HG02610 (cell line): ENCODE results near the gene DCAF6.
"Not testable (repeated sequence)": the region's sequence is repeated elsewhere in the genome, so short reads cannot be mapped to it uniquely, and the experiment has no call there.

ENCODE experiments used
- ATAC-seq: cut with Tn5 transposase; IDR thresholded peaks from one replicate; pipeline ENCODE4 v1.9.1; 2021; ENCODE audit warnings: mild to moderate bottlenecking, moderate library complexity; ENCODE audit not compliant: unreplicated experiment

DCAF6 gene

GRCh38 chr1:167923324-167924056, 13.0 kb upstream of the DCAF6 start:
- ATAC-seq, result no peak

GRCh38 chr1:167924102-167924501, 12.4 kb upstream of the DCAF6 start:
- no peak for ATAC-seq

- ATAC-seq, result no peak
Measured at GRCh38 chr1:167924543-167925231, 11.8 kb upstream of the DCAF6 start.

GRCh38 chr1:167926486-167926997, 9.9 kb upstream of the DCAF6 start:
- ATAC-seq, result no peak

GRCh38 chr1:167927046-167927754, 9.3 kb upstream of the DCAF6 start:
- ATAC-seq, result no peak

- no peak for ATAC-seq
Measured at GRCh38 chr1:167928457-167928852, 8.0 kb upstream of the DCAF6 start.

- ATAC-seq, result not testable (repeated sequence)
Measured at GRCh38 chr1:167928919-167929318, 7.6 kb upstream of the DCAF6 start.

- no peak for ATAC-seq
Measured at GRCh38 chr1:167929725-167930124, 6.8 kb upstream of the DCAF6 start.

GRCh38 chr1:167933788-167934187, 2.7 kb upstream of the DCAF6 start:
- ATAC-seq, result no peak

GRCh38 chr1:167934426-167935215, 1.9 kb upstream of the DCAF6 start:
- no peak for ATAC-seq

- peak; percentile 1 for ATAC-seq
Measured at GRCh38 chr1:167935216-167936067, 1.0 kb upstream of the DCAF6 start.

- ATAC-seq, result peak; percentile 4
Measured at GRCh38 chr1:167936930-167937708, 636 bp downstream of the DCAF6 start, which contains the start of gene MPC2. TSS of gene MPC2 (minus strand) at chr1:167937072. CDS start at chr1:167935841, 1,231 bp downstream.

- no peak for ATAC-seq
Measured at GRCh38 chr1:167937709-167938010, 1.2 kb downstream of the DCAF6 start.

- no peak for ATAC-seq
Measured at GRCh38 chr1:167938080-167938636, 1.7 kb downstream of the DCAF6 start.

- ATAC-seq, result no peak
Measured at GRCh38 chr1:167940264-167940663, 3.8 kb downstream of the DCAF6 start.

- ATAC-seq, result no peak
Measured at GRCh38 chr1:167943541-167943940, 7.1 kb downstream of the DCAF6 start.

GRCh38 chr1:167947733-167948132, 11.2 kb downstream of the DCAF6 start:
- ATAC-seq, result no peak

GRCh38 chr1:167949785-167950184, 13.3 kb downstream of the DCAF6 start:
- ATAC-seq, result no peak

- no peak for ATAC-seq
Measured at GRCh38 chr1:167950569-167950968, 14.1 kb downstream of the DCAF6 start.
